H1 (cell line): Measurements from ENCODE around the gene UNC80. TPM values are rescaled to one million over a fixed set of nuclear protein-coding genes. Genes with fewer than 3 reads are reported as not detected.

Experiments
- CTCF ChIA-PET: fragments of 300-600 bp; sonication (Branson Sonifier 250); formaldehyde crosslinking; loops from one replicate; lab custom pipeline; 2021; ENCODE audit not compliant: partially characterized antibody; lab: Charles Lee
- POLR2A ChIA-PET: fragments of 300-600 bp; sonication (Branson Sonifier 250); formaldehyde crosslinking; loops from one replicate; lab custom pipeline; 2021; ENCODE audit warnings: inconsistent platforms; ENCODE audit not compliant: partially characterized antibody; lab: Charles Lee
- DNase-seq, 2 experiments: peaks; one replicate each; pipeline versions ENCODE4 v3.0.0 to v3.0.0-alpha.2; 2010 to 2022; ENCODE audit warnings: low spot score in 2 of 2, low read depth in 1 of 2, mixed read lengths in 1 of 2
- FAIRE-seq: peaks from 2 replicates; lab custom pipeline; 2011; peaks lifted over from hg19 to GRCh38; lab: Jason Lieb, UNC
- H2AFZ ChIP-seq: 2 replicates; pipeline ENCODE4 v1.8.1; 2012; ENCODE audit warnings: low read length, inconsistent platforms
- H2AK5ac ChIP-seq: 2 replicates; pipeline ENCODE4 v1.6.1; 2013; ENCODE audit warnings: low read depth, low read length
- H2BK120ac ChIP-seq: replicated peaks from 2 replicates; pipeline ENCODE3; 2013; ENCODE audit warnings: low read depth, low read length, inconsistent platforms
- H2BK12ac ChIP-seq: 2 replicates; pipeline ENCODE4 v1.6.1; 2013; ENCODE audit warnings: low read depth, low read length
- H2BK15ac ChIP-seq: 2 replicates; pipeline ENCODE4 v1.6.1; 2013; ENCODE audit warnings: low read length
- H2BK20ac ChIP-seq: 2 replicates; pipeline ENCODE4 v1.6.1; 2013; ENCODE audit warnings: low read length
- H2BK5ac ChIP-seq: 2 replicates; pipeline ENCODE4 v1.6.1; 2013; ENCODE audit warnings: low read depth, low read length
- H3K14ac ChIP-seq: 2 replicates; pipeline ENCODE4 v1.6.1; 2013; ENCODE audit warnings: inconsistent platforms; ENCODE audit not compliant: insufficient read length
- H3K18ac ChIP-seq: 2 replicates; pipeline ENCODE4 v1.6.1; 2013; ENCODE audit warnings: low read length; ENCODE audit errors: extremely low read depth
- H3K23ac ChIP-seq: 2 replicates; pipeline ENCODE4 v1.6.1; 2013; ENCODE audit warnings: inconsistent platforms; ENCODE audit not compliant: insufficient read length
- H3K23me2 ChIP-seq: 2 replicates; pipeline ENCODE4 v1.6.1; 2013; ENCODE audit warnings: low read depth, low read length
- H3K27ac ChIP-seq: 2 replicates; pipeline ENCODE4 v1.6.1; 2011; ENCODE audit warnings: low read depth, low read length, inconsistent platforms
- H3K27me3 ChIP-seq, 4 experiments: replicated peaks in 1 of 4; 1 replicate in 1 of 4; 2 replicates in 3 of 4; pipeline versions ENCODE4 v1.6.1 to v1.8.1; 2011 to 2013; ENCODE audit warnings: low read length in 3 of 4, mild to moderate bottlenecking in 3 of 4, inconsistent platforms in 2 of 4, mixed read lengths in 2 of 4, moderate library complexity in 1 of 4; ENCODE audit not compliant: control insufficient read depth in 3 of 4, insufficient read depth in 3 of 4; ENCODE audit errors: extremely low read depth in 1 of 4
- H3K36me3 ChIP-seq, 4 experiments: 2 replicates each; pipeline versions ENCODE4 v1.6.1 to v1.8.1; 2011 to 2013; ENCODE audit warnings: mild to moderate bottlenecking in 4 of 4, low read length in 3 of 4, moderate library complexity in 2 of 4, control low read depth in 1 of 4, inconsistent platforms in 1 of 4; ENCODE audit not compliant: insufficient read depth in 4 of 4, control insufficient read depth in 2 of 4
- H3K4ac ChIP-seq: replicated peaks from 2 replicates; pipeline ENCODE3; 2013; ENCODE audit warnings: low read length, low read depth, mixed read lengths, inconsistent platforms; ENCODE audit not compliant: insufficient read length
- H3K4me1 ChIP-seq, 4 experiments: replicated peaks in 1 of 4; 1 replicate in 1 of 4; 2 replicates in 3 of 4; pipeline versions ENCODE4 v1.6.1 to v1.8.1; 2011 to 2013; ENCODE audit warnings: low read length in 3 of 4, inconsistent platforms in 2 of 4, mixed read lengths in 1 of 4; ENCODE audit not compliant: insufficient read depth in 4 of 4, control insufficient read depth in 3 of 4
- H3K4me2 ChIP-seq, 2 experiments: 2 replicates each; pipeline versions ENCODE4 v1.6.1 to v1.8.1; 2011 to 2013; ENCODE audit warnings: low read depth in 2 of 2, low read length in 2 of 2, control low read depth in 1 of 2, inconsistent platforms in 1 of 2, mild to moderate bottlenecking in 1 of 2; ENCODE audit not compliant: insufficient read depth in 1 of 2
- H3K4me3 ChIP-seq, 4 experiments: fragments of 200-600, 300-600 bp in 1 of 4; sonication (generic), shearing (Covaris generic), sonication (Bioruptor Twin) in 1 of 4; 2 replicates each; pipeline versions ENCODE4 v1.5.1 to v1.8.1; 2011 to 2016; ENCODE audit warnings: low read length in 4 of 4, low read depth in 3 of 4, control low read depth in 2 of 4, inconsistent platforms in 2 of 4, mild to moderate bottlenecking in 2 of 4, mixed read lengths in 1 of 4, moderate library complexity in 1 of 4; ENCODE audit not compliant: insufficient read depth in 2 of 4; ENCODE audit errors: extremely low read depth in 1 of 4
- H3K56ac ChIP-seq: replicated peaks from 2 replicates; pipeline ENCODE3; 2013; ENCODE audit warnings: low read depth, mild to moderate bottlenecking, mixed read lengths, low read length, inconsistent platforms; ENCODE audit not compliant: insufficient read length
- H3K79me1 ChIP-seq: 2 replicates; pipeline ENCODE4 v1.6.1; 2013; ENCODE audit warnings: low read depth, low read length, control low read depth
- H3K79me2 ChIP-seq, 2 experiments: 2 replicates each; pipeline versions ENCODE4 v1.6.1 to v1.8.1; 2012 to 2013; ENCODE audit warnings: low read length in 2 of 2, mild to moderate bottlenecking in 2 of 2, inconsistent platforms in 1 of 2; ENCODE audit not compliant: insufficient read depth in 2 of 2, control insufficient read depth in 1 of 2
- H3K9ac ChIP-seq, 4 experiments: replicated peaks in 1 of 4; 1 replicate in 1 of 4; 2 replicates in 3 of 4; pipeline versions ENCODE4 v1.6.1 to v1.8.1; 2011 to 2013; ENCODE audit warnings: low read depth in 3 of 4, low read length in 3 of 4, control low read depth in 2 of 4, mild to moderate bottlenecking in 2 of 4, moderate library complexity in 2 of 4, inconsistent platforms in 1 of 4; ENCODE audit errors: extremely low read depth in 1 of 4
- H3K9me3 ChIP-seq, 2 experiments: 2 replicates each; pipeline versions ENCODE4 v1.6.1 to v1.8.1; 2012 to 2013; ENCODE audit warnings: mild to moderate bottlenecking in 2 of 2, moderate library complexity in 2 of 2, control low read depth in 1 of 2, inconsistent platforms in 1 of 2, low read depth in 1 of 2, low read length in 1 of 2, mixed read lengths in 1 of 2; ENCODE audit not compliant: insufficient read depth in 2 of 2
- H4K20me1 ChIP-seq, 2 experiments: replicated peaks in 1 of 2; 2 replicates each; pipeline versions ENCODE3 to v1.8.1; 2011 to 2013; ENCODE audit warnings: inconsistent platforms in 2 of 2, low read length in 2 of 2, mild to moderate bottlenecking in 1 of 2; ENCODE audit not compliant: insufficient read depth in 2 of 2, control insufficient read depth in 1 of 2
- H4K5ac ChIP-seq: 2 replicates; pipeline ENCODE4 v1.6.1; 2013; ENCODE audit warnings: low read length, low read depth, mixed read lengths, inconsistent platforms; ENCODE audit not compliant: insufficient read length
- H4K8ac ChIP-seq: 2 replicates; pipeline ENCODE4 v1.8.0; 2013; ENCODE audit warnings: mild to moderate bottlenecking, moderate library complexity, low read length, inconsistent platforms; ENCODE audit not compliant: insufficient read depth; ENCODE audit errors: extremely low read depth
- H4K91ac ChIP-seq: replicated peaks from 2 replicates; pipeline ENCODE3; 2013; ENCODE audit warnings: low read length, mixed read lengths, inconsistent platforms; ENCODE audit not compliant: insufficient read length
- ASH2L ChIP-seq: fragments of 200-600, 300-600 bp; sonication (generic); IDR thresholded peaks from one replicate; pipeline ENCODE4 v1.7.1; 2017; ENCODE audit warnings: low read length
- CEBPB ChIP-seq: IDR thresholded peaks from 2 replicates; pipeline ENCODE4 v1.6.1; 2012; ENCODE audit warnings: low read depth, low read length
- POLR2A ChIP-seq, 2 experiments: IDR thresholded peaks; 1 replicate in 1 of 2; 2 replicates in 1 of 2; pipeline ENCODE4 v1.6.1; 2011; ENCODE audit warnings: low read depth in 2 of 2, low read length in 2 of 2, mild to moderate bottlenecking in 2 of 2; ENCODE audit errors: control extremely low read depth in 1 of 2
- WGBS, 2 experiments: shearing (Covaris generic) in 1 of 2; methylation state at CpG; one replicate each; pipeline versions ENCODE4 v1.1.6 to v1.1.7; 2013 to 2015; ENCODE audit warnings: low lambda C conversion rate in 2 of 2, mixed read lengths in 2 of 2, inconsistent platforms in 1 of 2, low coverage in 1 of 2, missing lambda C conversion rate in 1 of 2; ENCODE audit not compliant: insufficient replicate concordance in 2 of 2, insufficient coverage in 1 of 2, insufficient read length in 1 of 2; ENCODE audit errors: extremely low coverage in 1 of 2, missing lambda C conversion rate in 1 of 2; 5-methylcytosine and 5-hydroxymethylcytosine counted together
- polyA plus RNA-seq, 7 experiments: library from polyadenylated mRNA; depleted of rRNA in 3 of 7; stranded (reverse) in 5 of 7; unstranded in 2 of 7; fragments of >200 nt in 5 of 7; fragments of 200-250 nt in 2 of 7; gene quantifications; 1 replicate in 5 of 7; 2 replicates in 1 of 7; 4 replicates in 1 of 7; pipeline versions ENCODE4 v1.2.1 to v1.2.3, GENCODE V29; 2011 to 2013; ENCODE audit warnings: missing spikeins in 2 of 7, mixed read lengths in 2 of 7
- total RNA-seq: library from RNA; stranded (reverse); fragmentation: NEBNext Ultra II Directional; extraction: Animal tissue kit (Norgen Biotek cat#: 25700); gene quantifications from 2 replicates; pipeline ENCODE4 v1.2.1, GENCODE V29; 2021

The UNC80 gene
- total and polyA plus RNA-seq, 2 of the 8 experiments (the other 6 are each of a cell fraction or from before 2014, with no cell fraction given) = 0.53 to 0.56 TPM

- H3K4me3 ChIP-seq = no peak overlapping the region
- no peak overlapping the region for H2BK20ac ChIP-seq
- H2BK15ac ChIP-seq = no peak overlapping the region
- no peak overlapping the region for H3K9ac ChIP-seq
- 88% methylated on average over 1 of the region's 1 CpG; no CpG with 5 or more reads in 1 of the 2 experiments for WGBS, 2 experiments
- CTCF ChIA-PET = interaction anchor here (1.0 kb wide), 1 partner anchor 190 kb away, joined by 3 read pairs; no protein-coding TSS in a partner anchor
- no peak overlapping the region for H3K4me2 ChIP-seq
- H2AFZ ChIP-seq = no peak overlapping the region
- H3K18ac ChIP-seq = no peak overlapping the region
- TF ChIP-seq ASH2L = no peak
- no peak for TF ChIP-seq CEBPB
- TF ChIP-seq POLR2A (IDR thresholded peaks at IDR 0.05; ENCODE audit: control extremely low read depth in 1 of 2, low read depth in 2 of 2, low read length in 2 of 2) = no peak
- H3K14ac ChIP-seq = no peak overlapping the region
- no peaks in the 10 kb centered on the region for H3K23me2 ChIP-seq
- H2BK120ac ChIP-seq = no peak overlapping the region
- POLR2A ChIA-PET = interaction anchor here (1.4 to 1.8 kb wide), 3 partner anchors 10 to 17 kb away, joined by 3 to 4 read pairs (median 3); no protein-coding TSS in a partner anchor
- no peak overlapping the region for H2BK12ac ChIP-seq
- H3K27ac ChIP-seq = no peak overlapping the region
- no peak overlapping the region for H3K23ac ChIP-seq
- H4K91ac ChIP-seq = no peak overlapping the region
- H3K4ac ChIP-seq = no peak overlapping the region
- peaks cover 0 to 4% of the 10 kb centered on the region in 2 experiments for H4K20me1 ChIP-seq
- H4K8ac ChIP-seq = no peak overlapping the region
- H3K56ac ChIP-seq = no peak overlapping the region
- no peaks in the 10 kb centered on the region for H3K27me3 ChIP-seq
- no peaks in the 10 kb centered on the region for H3K4me1 ChIP-seq
- FAIRE-seq (no peak), DNase-seq (no peak)
- no peaks in the 10 kb centered on the region for H3K79me1 ChIP-seq
- no peaks in the 10 kb centered on the region for H3K9me3 ChIP-seq
- H3K36me3 ChIP-seq = peaks cover 11 to 91% (median 40%) of the 10 kb centered on the region in 4 experiments
- H2AK5ac ChIP-seq = no peak overlapping the region
- no peak overlapping the region for H2BK5ac ChIP-seq
- no peak overlapping the region for H4K5ac ChIP-seq
- peaks cover 0 to 1% of the 10 kb centered on the region in 2 experiments; a peak in 2 of 4 replicates for H3K79me2 ChIP-seq
These were observed 248.5 kb downstream of the UNC80 start for GRCh38 chr2:210020138-210020537.
